HepG2 (cell line): Measurements from ENCODE around the gene ZFAND2B. TPM values are rescaled to one million over a fixed set of nuclear protein-coding genes. Genes with fewer than 3 reads are reported as not detected.

Source experiments
- CEBPB ChIP-seq: IDR thresholded peaks from 2 replicates; pipeline ENCODE4 v1.6.1; 2011; ENCODE audit warnings: low read depth, low read length, improper control_type of control experiment, borderline replicate concordance
- HIVEP1 ChIP-seq: sonication (generic); formaldehyde crosslinking; IDR thresholded peaks from 2 replicates; pipeline ENCODE4 v1.4.0; 2020; ENCODE audit warnings: mild to moderate bottlenecking, missing genetic modification reagents
- ISX ChIP-seq: sonication (generic); formaldehyde crosslinking; conservative IDR thresholded peaks from 2 replicates; pipeline ENCODE4 v1.5.0; 2020; ENCODE audit warnings: missing genetic modification reagents
- JUNB ChIP-seq: sonication (generic); formaldehyde crosslinking; IDR thresholded peaks from 2 replicates; pipeline ENCODE4 v1.8.0; 2022; ENCODE audit warnings: missing genetic modification reagents, mild to moderate bottlenecking, borderline replicate concordance
- KLF16 ChIP-seq, 2 experiments: sonication (generic) in 1 of 2; formaldehyde crosslinking in 1 of 2; IDR thresholded peaks; 2 replicates each; pipeline versions ENCODE4 v1.6.1 to v1.8.0; 2016 to 2023; ENCODE audit warnings: missing genetic modification reagents in 2 of 2, missing compliant biosample characterization in 1 of 2
- MAF1 ChIP-seq: sonication (generic); formaldehyde crosslinking; IDR thresholded peaks from 2 replicates; pipeline ENCODE4 v1.5.0; 2020; ENCODE audit warnings: missing genetic modification reagents, borderline replicate concordance
- MTF1 ChIP-seq: sonication (generic); formaldehyde crosslinking; IDR thresholded peaks from 2 replicates; pipeline ENCODE4 v1.5.0; 2020; ENCODE audit warnings: missing genetic modification reagents
- POLR2G ChIP-seq: fragments of 200-400 bp; formaldehyde crosslinking; IDR thresholded peaks from 2 replicates; pipeline ENCODE4 v1.6.1; 2018; ENCODE audit warnings: mild to moderate bottlenecking, low read depth, low read length, moderate library complexity
- TBP ChIP-seq: sonication (generic); formaldehyde crosslinking; IDR thresholded peaks from 2 replicates; pipeline ENCODE4 v1.5.0; 2020; ENCODE audit warnings: missing genetic modification reagents
- ZFP36L1 ChIP-seq: sonication (generic); formaldehyde crosslinking; IDR thresholded peaks from 2 replicates; pipeline ENCODE4 v1.8.0; 2022; ENCODE audit warnings: mild to moderate bottlenecking, missing genetic modification reagents, moderate library complexity
- ZNF496 ChIP-seq: sonication (generic); formaldehyde crosslinking; IDR thresholded peaks from 2 replicates; pipeline ENCODE4 v1.8.1; 2023; ENCODE audit warnings: mild to moderate bottlenecking, moderate library complexity, missing genetic modification reagents; ENCODE audit not compliant: insufficient replicate concordance
- ZNF556 ChIP-seq: sonication (generic); formaldehyde crosslinking; IDR thresholded peaks from 2 replicates; pipeline ENCODE4 v1.4.0; 2020; ENCODE audit warnings: mild to moderate bottlenecking, missing genetic modification reagents, borderline replicate concordance
- ZNF615 ChIP-seq: sonication (generic); formaldehyde crosslinking; IDR thresholded peaks from 2 replicates; pipeline ENCODE4 v1.5.0; 2020; ENCODE audit warnings: mild to moderate bottlenecking, missing genetic modification reagents, borderline replicate concordance
- ZNF670 ChIP-seq: sonication (generic); formaldehyde crosslinking; IDR thresholded peaks from 2 replicates; pipeline ENCODE4 v1.8.0; 2022; ENCODE audit warnings: mild to moderate bottlenecking, missing genetic modification reagents, borderline replicate concordance
- polyA plus RNA-seq, 8 experiments: library from polyadenylated mRNA; depleted of rRNA in 3 of 8; stranded (reverse) in 7 of 8; unstranded in 1 of 8; fragments of >200 nt; fragmentation: Illumina TruSeq in 4 of 8; extraction: Trizol in 4 of 8; gene quantifications; 2 replicates each; pipeline versions ENCODE4 v1.2.1 to v1.2.3, GENCODE V29; 2011 to 2016; ENCODE audit warnings: low read depth in 4 of 8, missing spikeins in 1 of 8, mixed read lengths in 1 of 8; ENCODE audit not compliant: insufficient read depth in 1 of 8
- total RNA-seq, 5 experiments: library from RNA; depleted of rRNA; stranded (reverse); fragments of >200 nt; fragmentation: Illumina TruSeq; extraction: Trizol; gene quantifications; 2 replicates each; pipeline ENCODE4 v1.2.3, GENCODE V29; 2016; ENCODE audit warnings: low read depth in 1 of 5
- TF ChIP-seq, protein P1 (sequence below): IDR thresholded peaks from 2 replicates; pipeline ENCODE4 v1.6.1; 2016; ENCODE audit warnings: mild to moderate bottlenecking, missing biosample characterization, missing genetic modification reagents
- TF ChIP-seq, protein P2 (sequence below): sonication (generic); formaldehyde crosslinking; IDR thresholded peaks from 2 replicates; pipeline ENCODE4 v1.4.0; 2020; ENCODE audit warnings: missing genetic modification reagents
- TF ChIP-seq, protein P3 (sequence below): sonication (generic); formaldehyde crosslinking; IDR thresholded peaks from 2 replicates; pipeline ENCODE4 v1.5.0; 2020; ENCODE audit warnings: mild to moderate bottlenecking, missing genetic modification reagents, moderate library complexity
- TF ChIP-seq, protein P4 (sequence below): sonication (generic); formaldehyde crosslinking; IDR thresholded peaks from 2 replicates; pipeline ENCODE4 v1.5.0; 2020; ENCODE audit warnings: missing genetic modification reagents
- TF ChIP-seq, protein P5 (sequence below): sonication (generic); formaldehyde crosslinking; IDR thresholded peaks from 2 replicates; pipeline ENCODE4 v1.4.0; 2020; ENCODE audit warnings: missing genetic modification reagents, borderline replicate concordance

Gene ZFAND2B
- total and polyA plus RNA-seq, 2 of the 13 experiments (the other 11 are each of a cell fraction or from before 2014, with no cell fraction given) = 53.3 to 115 TPM

DNA sequence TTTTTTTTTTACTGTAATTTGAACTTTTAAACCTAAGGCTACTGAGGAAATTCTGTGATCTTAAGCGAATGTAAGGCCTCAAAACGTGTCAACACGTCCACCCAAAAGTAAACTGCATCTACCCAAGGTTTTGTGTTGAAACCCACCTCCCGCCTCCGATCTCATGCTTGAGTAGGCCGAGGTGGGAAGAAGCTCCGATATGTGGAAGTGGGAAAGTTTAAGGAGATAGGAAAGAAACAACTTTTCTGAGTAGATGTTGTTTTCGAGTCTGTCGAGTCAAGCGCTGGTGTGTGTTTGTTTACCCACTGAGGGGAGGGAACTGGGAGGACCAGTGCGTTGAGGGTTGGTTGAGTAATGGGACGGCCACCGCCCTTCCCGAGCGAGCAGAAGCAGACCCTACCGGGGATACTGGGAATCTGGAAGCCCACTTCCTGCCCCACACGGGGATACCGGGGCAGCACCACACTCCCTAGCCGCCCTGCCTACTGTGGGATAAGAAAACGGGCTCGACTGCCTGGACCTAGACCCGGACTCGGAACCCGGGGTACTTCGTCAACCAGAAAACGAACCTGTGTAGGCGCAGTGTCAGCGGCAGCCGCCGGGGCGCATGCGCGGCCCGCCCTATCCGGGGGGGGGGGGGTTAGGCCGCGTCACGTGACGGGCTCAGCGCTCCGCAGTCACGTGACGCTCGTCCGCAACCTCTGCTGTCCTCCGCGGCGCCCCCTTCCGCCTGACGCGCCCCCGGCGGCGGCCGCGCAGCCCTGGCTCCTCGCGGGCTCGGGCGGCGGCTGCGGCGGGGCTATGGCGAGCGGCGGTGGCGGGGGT is 28.8 kb upstream of the ZFAND2B start, which contains the start of gene RETREG2 (continued):
- TF ChIP-seq ISX (CRISPR knock-in tag) (no peak), KLF16 (CRISPR knock-in tag; IDR thresholded peaks at IDR 0.05) (peak in 1 of 2 experiments; percentile 53; a peak in 1 of 4 replicates), ZFP36L1 (CRISPR knock-in tag) (peak; percentile 97), POLR2G (peak; percentile 97), ZNF670 (CRISPR knock-in tag) (0 out of 2 replicates have a peak, but pooled peaks have one; percentile 40), MAF1 (peak; percentile 81; the same call in 1 of the 2 replicates), ZNF556 (CRISPR knock-in tag) (peak; percentile 79; the same call in 1 of the 2 replicates), CEBPB (no peak; the same call in 1 of the 2 replicates), ZNF496 (CRISPR knock-in tag) (no peak), MTF1 (CRISPR knock-in tag) (no peak), HIVEP1 (CRISPR knock-in tag) (peak; percentile 84), JUNB (CRISPR knock-in tag) (no peak), TBP (CRISPR knock-in tag) (no peak), ZNF615 (CRISPR knock-in tag) (no peak)
- TF ChIP-seq, protein P1, sequence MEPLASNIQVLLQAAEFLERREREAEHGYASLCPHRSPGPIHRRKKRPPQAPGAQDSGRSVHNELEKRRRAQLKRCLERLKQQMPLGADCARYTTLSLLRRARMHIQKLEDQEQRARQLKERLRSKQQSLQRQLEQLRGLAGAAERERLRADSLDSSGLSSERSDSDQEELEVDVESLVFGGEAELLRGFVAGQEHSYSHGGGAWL = 0 out of 2 replicates have a peak, but pooled peaks have one; percentile 37
- TF ChIP-seq, protein P2, sequence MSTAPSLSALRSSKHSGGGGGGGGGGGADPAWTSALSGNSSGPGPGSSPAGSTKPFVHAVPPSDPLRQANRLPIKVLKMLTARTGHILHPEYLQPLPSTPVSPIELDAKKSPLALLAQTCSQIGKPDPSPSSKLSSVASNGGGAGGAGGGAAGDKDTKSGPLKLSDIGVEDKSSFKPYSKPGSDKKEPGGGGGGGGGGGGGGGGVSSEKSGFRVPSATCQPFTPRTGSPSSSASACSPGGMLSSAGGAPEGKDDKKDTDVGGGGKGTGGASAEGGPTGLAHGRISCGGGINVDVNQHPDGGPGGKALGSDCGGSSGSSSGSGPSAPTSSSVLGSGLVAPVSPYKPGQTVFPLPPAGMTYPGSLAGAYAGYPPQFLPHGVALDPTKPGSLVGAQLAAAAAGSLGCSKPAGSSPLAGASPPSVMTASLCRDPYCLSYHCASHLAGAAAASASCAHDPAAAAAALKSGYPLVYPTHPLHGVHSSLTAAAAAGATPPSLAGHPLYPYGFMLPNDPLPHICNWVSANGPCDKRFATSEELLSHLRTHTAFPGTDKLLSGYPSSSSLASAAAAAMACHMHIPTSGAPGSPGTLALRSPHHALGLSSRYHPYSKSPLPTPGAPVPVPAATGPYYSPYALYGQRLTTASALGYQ (CRISPR knock-in tag) = 0 out of 2 replicates have a peak, but pooled peaks have one; percentile 23
- TF ChIP-seq, protein P3, sequence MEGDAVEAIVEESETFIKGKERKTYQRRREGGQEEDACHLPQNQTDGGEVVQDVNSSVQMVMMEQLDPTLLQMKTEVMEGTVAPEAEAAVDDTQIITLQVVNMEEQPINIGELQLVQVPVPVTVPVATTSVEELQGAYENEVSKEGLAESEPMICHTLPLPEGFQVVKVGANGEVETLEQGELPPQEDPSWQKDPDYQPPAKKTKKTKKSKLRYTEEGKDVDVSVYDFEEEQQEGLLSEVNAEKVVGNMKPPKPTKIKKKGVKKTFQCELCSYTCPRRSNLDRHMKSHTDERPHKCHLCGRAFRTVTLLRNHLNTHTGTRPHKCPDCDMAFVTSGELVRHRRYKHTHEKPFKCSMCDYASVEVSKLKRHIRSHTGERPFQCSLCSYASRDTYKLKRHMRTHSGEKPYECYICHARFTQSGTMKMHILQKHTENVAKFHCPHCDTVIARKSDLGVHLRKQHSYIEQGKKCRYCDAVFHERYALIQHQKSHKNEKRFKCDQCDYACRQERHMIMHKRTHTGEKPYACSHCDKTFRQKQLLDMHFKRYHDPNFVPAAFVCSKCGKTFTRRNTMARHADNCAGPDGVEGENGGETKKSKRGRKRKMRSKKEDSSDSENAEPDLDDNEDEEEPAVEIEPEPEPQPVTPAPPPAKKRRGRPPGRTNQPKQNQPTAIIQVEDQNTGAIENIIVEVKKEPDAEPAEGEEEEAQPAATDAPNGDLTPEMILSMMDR (CRISPR knock-in tag) = peak; percentile 65
- TF ChIP-seq, protein P4, sequence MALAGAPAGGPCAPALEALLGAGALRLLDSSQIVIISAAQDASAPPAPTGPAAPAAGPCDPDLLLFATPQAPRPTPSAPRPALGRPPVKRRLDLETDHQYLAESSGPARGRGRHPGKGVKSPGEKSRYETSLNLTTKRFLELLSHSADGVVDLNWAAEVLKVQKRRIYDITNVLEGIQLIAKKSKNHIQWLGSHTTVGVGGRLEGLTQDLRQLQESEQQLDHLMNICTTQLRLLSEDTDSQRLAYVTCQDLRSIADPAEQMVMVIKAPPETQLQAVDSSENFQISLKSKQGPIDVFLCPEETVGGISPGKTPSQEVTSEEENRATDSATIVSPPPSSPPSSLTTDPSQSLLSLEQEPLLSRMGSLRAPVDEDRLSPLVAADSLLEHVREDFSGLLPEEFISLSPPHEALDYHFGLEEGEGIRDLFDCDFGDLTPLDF (CRISPR knock-in tag) = peak; percentile 31; the same call in 1 of the 2 replicates
- TF ChIP-seq, protein P5, sequence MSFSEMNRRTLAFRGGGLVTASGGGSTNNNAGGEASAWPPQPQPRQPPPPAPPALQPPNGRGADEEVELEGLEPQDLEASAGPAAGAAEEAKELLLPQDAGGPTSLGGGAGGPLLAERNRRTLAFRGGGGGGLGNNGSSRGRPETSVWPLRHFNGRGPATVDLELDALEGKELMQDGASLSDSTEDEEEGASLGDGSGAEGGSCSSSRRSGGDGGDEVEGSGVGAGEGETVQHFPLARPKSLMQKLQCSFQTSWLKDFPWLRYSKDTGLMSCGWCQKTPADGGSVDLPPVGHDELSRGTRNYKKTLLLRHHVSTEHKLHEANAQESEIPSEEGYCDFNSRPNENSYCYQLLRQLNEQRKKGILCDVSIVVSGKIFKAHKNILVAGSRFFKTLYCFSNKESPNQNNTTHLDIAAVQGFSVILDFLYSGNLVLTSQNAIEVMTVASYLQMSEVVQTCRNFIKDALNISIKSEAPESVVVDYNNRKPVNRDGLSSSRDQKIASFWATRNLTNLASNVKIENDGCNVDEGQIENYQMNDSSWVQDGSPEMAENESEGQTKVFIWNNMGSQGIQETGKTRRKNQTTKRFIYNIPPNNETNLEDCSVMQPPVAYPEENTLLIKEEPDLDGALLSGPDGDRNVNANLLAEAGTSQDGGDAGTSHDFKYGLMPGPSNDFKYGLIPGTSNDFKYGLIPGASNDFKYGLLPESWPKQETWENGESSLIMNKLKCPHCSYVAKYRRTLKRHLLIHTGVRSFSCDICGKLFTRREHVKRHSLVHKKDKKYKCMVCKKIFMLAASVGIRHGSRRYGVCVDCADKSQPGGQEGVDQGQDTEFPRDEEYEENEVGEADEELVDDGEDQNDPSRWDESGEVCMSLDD (CRISPR knock-in tag) = no peak
